H1 (cell line): Measurements from ENCODE around the gene LURAP1L. TPM values are rescaled to one million over a fixed set of nuclear protein-coding genes. Genes with fewer than 3 reads are reported as not detected.
A peak's percentile ranks its signal among the peaks of the same experiment; 100 is the strongest.

ENCODE experiments used
- CTCF ChIA-PET: fragments of 300-600 bp; sonication (Branson Sonifier 250); formaldehyde crosslinking; loops from one replicate; lab custom pipeline; 2021; ENCODE audit not compliant: partially characterized antibody; lab: Charles Lee
- POLR2A ChIA-PET: fragments of 300-600 bp; sonication (Branson Sonifier 250); formaldehyde crosslinking; loops from one replicate; lab custom pipeline; 2021; ENCODE audit warnings: inconsistent platforms; ENCODE audit not compliant: partially characterized antibody; lab: Charles Lee
- DNase-seq, 2 experiments: peaks; one replicate each; pipeline versions ENCODE4 v3.0.0 to v3.0.0-alpha.2; 2010 to 2022; ENCODE audit warnings: low spot score in 2 of 2, low read depth in 1 of 2, mixed read lengths in 1 of 2
- FAIRE-seq: peaks from 2 replicates; lab custom pipeline; 2011; peaks lifted over from hg19 to GRCh38; lab: Jason Lieb, UNC
- H2AFZ ChIP-seq: 2 replicates; pipeline ENCODE4 v1.8.1; 2012; ENCODE audit warnings: low read length, inconsistent platforms
- H2AK5ac ChIP-seq: 2 replicates; pipeline ENCODE4 v1.6.1; 2013; ENCODE audit warnings: low read depth, low read length
- H2BK120ac ChIP-seq: replicated peaks from 2 replicates; pipeline ENCODE3; 2013; ENCODE audit warnings: low read depth, low read length, inconsistent platforms
- H2BK12ac ChIP-seq: 2 replicates; pipeline ENCODE4 v1.6.1; 2013; ENCODE audit warnings: low read depth, low read length
- H2BK15ac ChIP-seq: 2 replicates; pipeline ENCODE4 v1.6.1; 2013; ENCODE audit warnings: low read length
- H2BK20ac ChIP-seq: 2 replicates; pipeline ENCODE4 v1.6.1; 2013; ENCODE audit warnings: low read length
- H2BK5ac ChIP-seq: 2 replicates; pipeline ENCODE4 v1.6.1; 2013; ENCODE audit warnings: low read depth, low read length
- H3K14ac ChIP-seq: 2 replicates; pipeline ENCODE4 v1.6.1; 2013; ENCODE audit warnings: inconsistent platforms; ENCODE audit not compliant: insufficient read length
- H3K18ac ChIP-seq: 2 replicates; pipeline ENCODE4 v1.6.1; 2013; ENCODE audit warnings: low read length; ENCODE audit errors: extremely low read depth
- H3K23ac ChIP-seq: 2 replicates; pipeline ENCODE4 v1.6.1; 2013; ENCODE audit warnings: inconsistent platforms; ENCODE audit not compliant: insufficient read length
- H3K23me2 ChIP-seq: 2 replicates; pipeline ENCODE4 v1.6.1; 2013; ENCODE audit warnings: low read depth, low read length
- H3K27ac ChIP-seq: 2 replicates; pipeline ENCODE4 v1.6.1; 2011; ENCODE audit warnings: low read depth, low read length, inconsistent platforms
- H3K27me3 ChIP-seq, 4 experiments: replicated peaks in 1 of 4; 1 replicate in 1 of 4; 2 replicates in 3 of 4; pipeline versions ENCODE4 v1.6.1 to v1.8.1; 2011 to 2013; ENCODE audit warnings: low read length in 3 of 4, mild to moderate bottlenecking in 3 of 4, inconsistent platforms in 2 of 4, mixed read lengths in 2 of 4, moderate library complexity in 1 of 4; ENCODE audit not compliant: control insufficient read depth in 3 of 4, insufficient read depth in 3 of 4; ENCODE audit errors: extremely low read depth in 1 of 4
- H3K36me3 ChIP-seq, 4 experiments: 2 replicates each; pipeline versions ENCODE4 v1.6.1 to v1.8.1; 2011 to 2013; ENCODE audit warnings: mild to moderate bottlenecking in 4 of 4, low read length in 3 of 4, moderate library complexity in 2 of 4, control low read depth in 1 of 4, inconsistent platforms in 1 of 4; ENCODE audit not compliant: insufficient read depth in 4 of 4, control insufficient read depth in 2 of 4
- H3K4ac ChIP-seq: replicated peaks from 2 replicates; pipeline ENCODE3; 2013; ENCODE audit warnings: low read length, low read depth, mixed read lengths, inconsistent platforms; ENCODE audit not compliant: insufficient read length
- H3K4me1 ChIP-seq, 4 experiments: replicated peaks in 1 of 4; 1 replicate in 1 of 4; 2 replicates in 3 of 4; pipeline versions ENCODE4 v1.6.1 to v1.8.1; 2011 to 2013; ENCODE audit warnings: low read length in 3 of 4, inconsistent platforms in 2 of 4, mixed read lengths in 1 of 4; ENCODE audit not compliant: insufficient read depth in 4 of 4, control insufficient read depth in 3 of 4
- H3K4me2 ChIP-seq, 2 experiments: 2 replicates each; pipeline versions ENCODE4 v1.6.1 to v1.8.1; 2011 to 2013; ENCODE audit warnings: low read depth in 2 of 2, low read length in 2 of 2, control low read depth in 1 of 2, inconsistent platforms in 1 of 2, mild to moderate bottlenecking in 1 of 2; ENCODE audit not compliant: insufficient read depth in 1 of 2
- H3K4me3 ChIP-seq, 4 experiments: fragments of 200-600, 300-600 bp in 1 of 4; sonication (generic), shearing (Covaris generic), sonication (Bioruptor Twin) in 1 of 4; 2 replicates each; pipeline versions ENCODE4 v1.5.1 to v1.8.1; 2011 to 2016; ENCODE audit warnings: low read length in 4 of 4, low read depth in 3 of 4, control low read depth in 2 of 4, inconsistent platforms in 2 of 4, mild to moderate bottlenecking in 2 of 4, mixed read lengths in 1 of 4, moderate library complexity in 1 of 4; ENCODE audit not compliant: insufficient read depth in 2 of 4; ENCODE audit errors: extremely low read depth in 1 of 4
- H3K56ac ChIP-seq: replicated peaks from 2 replicates; pipeline ENCODE3; 2013; ENCODE audit warnings: low read depth, mild to moderate bottlenecking, mixed read lengths, low read length, inconsistent platforms; ENCODE audit not compliant: insufficient read length
- H3K79me1 ChIP-seq: 2 replicates; pipeline ENCODE4 v1.6.1; 2013; ENCODE audit warnings: low read depth, low read length, control low read depth
- H3K79me2 ChIP-seq, 2 experiments: 2 replicates each; pipeline versions ENCODE4 v1.6.1 to v1.8.1; 2012 to 2013; ENCODE audit warnings: low read length in 2 of 2, mild to moderate bottlenecking in 2 of 2, inconsistent platforms in 1 of 2; ENCODE audit not compliant: insufficient read depth in 2 of 2, control insufficient read depth in 1 of 2
- H3K9ac ChIP-seq, 4 experiments: replicated peaks in 1 of 4; 1 replicate in 1 of 4; 2 replicates in 3 of 4; pipeline versions ENCODE4 v1.6.1 to v1.8.1; 2011 to 2013; ENCODE audit warnings: low read depth in 3 of 4, low read length in 3 of 4, control low read depth in 2 of 4, mild to moderate bottlenecking in 2 of 4, moderate library complexity in 2 of 4, inconsistent platforms in 1 of 4; ENCODE audit errors: extremely low read depth in 1 of 4
- H3K9me3 ChIP-seq, 2 experiments: 2 replicates each; pipeline versions ENCODE4 v1.6.1 to v1.8.1; 2012 to 2013; ENCODE audit warnings: mild to moderate bottlenecking in 2 of 2, moderate library complexity in 2 of 2, control low read depth in 1 of 2, inconsistent platforms in 1 of 2, low read depth in 1 of 2, low read length in 1 of 2, mixed read lengths in 1 of 2; ENCODE audit not compliant: insufficient read depth in 2 of 2
- H4K20me1 ChIP-seq, 2 experiments: replicated peaks in 1 of 2; 2 replicates each; pipeline versions ENCODE3 to v1.8.1; 2011 to 2013; ENCODE audit warnings: inconsistent platforms in 2 of 2, low read length in 2 of 2, mild to moderate bottlenecking in 1 of 2; ENCODE audit not compliant: insufficient read depth in 2 of 2, control insufficient read depth in 1 of 2
- H4K5ac ChIP-seq: 2 replicates; pipeline ENCODE4 v1.6.1; 2013; ENCODE audit warnings: low read length, low read depth, mixed read lengths, inconsistent platforms; ENCODE audit not compliant: insufficient read length
- H4K8ac ChIP-seq: 2 replicates; pipeline ENCODE4 v1.8.0; 2013; ENCODE audit warnings: mild to moderate bottlenecking, moderate library complexity, low read length, inconsistent platforms; ENCODE audit not compliant: insufficient read depth; ENCODE audit errors: extremely low read depth
- H4K91ac ChIP-seq: replicated peaks from 2 replicates; pipeline ENCODE3; 2013; ENCODE audit warnings: low read length, mixed read lengths, inconsistent platforms; ENCODE audit not compliant: insufficient read length
- ASH2L ChIP-seq: fragments of 200-600, 300-600 bp; sonication (generic); IDR thresholded peaks from one replicate; pipeline ENCODE4 v1.7.1; 2017; ENCODE audit warnings: low read length
- BRCA1 ChIP-seq: IDR thresholded peaks from 2 replicates; pipeline ENCODE4 v1.6.1; 2012; ENCODE audit warnings: low read depth, low read length, improper control_type of control experiment
- GABPA ChIP-seq: IDR thresholded peaks from 2 replicates; pipeline ENCODE4 v1.6.1; 2011; ENCODE audit warnings: mild to moderate bottlenecking, low read length, moderate library complexity, borderline replicate concordance; ENCODE audit not compliant: insufficient read depth
- GTF2F1 ChIP-seq: IDR thresholded peaks from 2 replicates; pipeline ENCODE4 v1.6.1; 2012; ENCODE audit warnings: low read depth, low read length, improper control_type of control experiment, borderline replicate concordance
- RAD21 ChIP-seq, 2 experiments: IDR thresholded peaks in 1 of 2; conservative IDR thresholded peaks in 1 of 2; 2 replicates each; pipeline ENCODE4 v1.6.1; 2011; ENCODE audit warnings: low read depth in 2 of 2, low read length in 2 of 2, improper control_type of control experiment in 1 of 2, inconsistent platforms in 1 of 2, mild to moderate bottlenecking in 1 of 2, moderate library complexity in 1 of 2
- SP4 ChIP-seq: IDR thresholded peaks from 2 replicates; pipeline ENCODE4 v1.6.1; 2012; ENCODE audit warnings: low read length, inconsistent platforms
- WGBS, 2 experiments: shearing (Covaris generic) in 1 of 2; methylation state at CpG; one replicate each; pipeline versions ENCODE4 v1.1.6 to v1.1.7; 2013 to 2015; ENCODE audit warnings: low lambda C conversion rate in 2 of 2, mixed read lengths in 2 of 2, inconsistent platforms in 1 of 2, low coverage in 1 of 2, missing lambda C conversion rate in 1 of 2; ENCODE audit not compliant: insufficient replicate concordance in 2 of 2, insufficient coverage in 1 of 2, insufficient read length in 1 of 2; ENCODE audit errors: extremely low coverage in 1 of 2, missing lambda C conversion rate in 1 of 2; 5-methylcytosine and 5-hydroxymethylcytosine counted together
- polyA plus RNA-seq, 7 experiments: library from polyadenylated mRNA; depleted of rRNA in 3 of 7; stranded (reverse) in 5 of 7; unstranded in 2 of 7; fragments of >200 nt in 5 of 7; fragments of 200-250 nt in 2 of 7; gene quantifications; 1 replicate in 5 of 7; 2 replicates in 1 of 7; 4 replicates in 1 of 7; pipeline versions ENCODE4 v1.2.1 to v1.2.3, GENCODE V29; 2011 to 2013; ENCODE audit warnings: missing spikeins in 2 of 7, mixed read lengths in 2 of 7
- total RNA-seq: library from RNA; stranded (reverse); fragmentation: NEBNext Ultra II Directional; extraction: Animal tissue kit (Norgen Biotek cat#: 25700); gene quantifications from 2 replicates; pipeline ENCODE4 v1.2.1, GENCODE V29; 2021
- TF ChIP-seq, protein P1 (sequence below), 3 experiments: IDR thresholded peaks; 1 replicate in 2 of 3; 2 replicates in 1 of 3; pipeline versions ENCODE4 v1.5.1 to v1.6.1; 2011; ENCODE audit warnings: low read length in 3 of 3, mild to moderate bottlenecking in 3 of 3, inconsistent platforms in 2 of 3, low read depth in 1 of 3, moderate library complexity in 1 of 3; ENCODE audit not compliant: insufficient read depth in 1 of 3; ENCODE audit errors: control extremely low read depth in 1 of 3

Gene LURAP1L
- total and polyA plus RNA-seq, 2 of the 8 experiments (the other 6 are each of a cell fraction or from before 2014, with no cell fraction given) = 0.63 to 1.2 TPM

DNA sequence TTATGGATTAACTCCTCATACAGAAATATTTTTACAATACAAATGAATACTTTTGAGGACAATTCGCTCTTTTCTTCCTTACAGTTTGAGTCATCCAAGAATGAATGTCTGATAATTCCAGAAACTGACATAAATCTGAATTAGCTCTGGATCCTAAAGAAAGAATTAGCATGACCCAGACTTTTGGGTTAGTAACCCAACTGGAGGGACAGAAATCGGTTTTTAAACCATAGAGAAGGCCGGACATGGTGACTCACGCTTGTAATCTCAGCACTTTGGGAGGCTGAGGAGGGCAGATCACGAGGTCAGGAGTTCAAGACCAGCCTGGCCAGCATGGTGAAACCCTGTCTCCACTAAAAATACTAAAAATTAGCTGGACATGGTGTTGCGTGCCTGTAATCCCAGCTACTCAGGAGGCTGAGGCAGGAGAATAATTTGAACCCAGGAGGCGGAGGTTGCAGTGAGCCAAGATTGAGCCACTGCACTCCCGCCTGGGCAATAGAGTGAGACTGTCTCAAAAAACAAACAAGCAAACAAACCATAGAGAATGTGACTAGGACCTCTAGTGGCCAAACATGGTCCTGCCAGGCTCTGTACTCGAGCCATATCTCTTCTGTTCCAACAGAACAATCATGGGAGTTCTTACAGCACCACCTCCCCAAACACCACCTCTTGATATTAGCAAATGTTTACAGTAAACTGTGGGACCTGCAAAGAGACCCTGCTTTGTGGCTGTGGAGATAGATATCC lies 44.8 kb downstream of the LURAP1L start:
- Histone ChIP-seq H3K79me1 (no peaks in the 10 kb centered on the region), H4K8ac (no peak overlapping the region), H3K9me3 (no peaks in the 10 kb centered on the region), H2AK5ac (no peak overlapping the region), H3K23ac (no peak overlapping the region), H3K27me3 (no peaks in the 10 kb centered on the region), H3K4me3 (no peak overlapping the region), H3K23me2 (no peaks in the 10 kb centered on the region), H4K91ac (no peak overlapping the region), H3K4ac (no peak overlapping the region), H2BK12ac (no peak overlapping the region), H4K5ac (no peak overlapping the region), H3K9ac (no peak overlapping the region), H3K4me1 (no peaks in the 10 kb centered on the region; a peak in 1 of 7 replicates), H3K4me2 (no peak overlapping the region), H3K18ac (no peak overlapping the region), H2BK120ac (no peak overlapping the region), H3K79me2 (no peaks in the 10 kb centered on the region), H3K36me3 (no peaks in the 10 kb centered on the region), H2BK20ac (no peak overlapping the region), H3K27ac (no peak overlapping the region), H3K14ac (no peak overlapping the region), H2AFZ (no peak overlapping the region), H2BK15ac (0 out of 2 replicates have a peak overlapping the region, but pooled peaks have one; percentile 14), H2BK5ac (no peak overlapping the region), H4K20me1 (no peaks in the 10 kb centered on the region), H3K56ac (no peak overlapping the region)
- TF ChIP-seq BRCA1 = no peak
- no peak for TF ChIP-seq SP4
- TF ChIP-seq ASH2L = no peak
- TF ChIP-seq RAD21 (IDR thresholded peaks at IDR 0.05 in 1 of 2, conservative IDR thresholded peaks at IDR 0.05 in 1 of 2; ENCODE audit: low read depth in 2 of 2, low read length in 2 of 2) = peak; percentile 48 to 55
- no peak for TF ChIP-seq GABPA
- no peak for TF ChIP-seq GTF2F1
- TF ChIP-seq, protein P1, sequence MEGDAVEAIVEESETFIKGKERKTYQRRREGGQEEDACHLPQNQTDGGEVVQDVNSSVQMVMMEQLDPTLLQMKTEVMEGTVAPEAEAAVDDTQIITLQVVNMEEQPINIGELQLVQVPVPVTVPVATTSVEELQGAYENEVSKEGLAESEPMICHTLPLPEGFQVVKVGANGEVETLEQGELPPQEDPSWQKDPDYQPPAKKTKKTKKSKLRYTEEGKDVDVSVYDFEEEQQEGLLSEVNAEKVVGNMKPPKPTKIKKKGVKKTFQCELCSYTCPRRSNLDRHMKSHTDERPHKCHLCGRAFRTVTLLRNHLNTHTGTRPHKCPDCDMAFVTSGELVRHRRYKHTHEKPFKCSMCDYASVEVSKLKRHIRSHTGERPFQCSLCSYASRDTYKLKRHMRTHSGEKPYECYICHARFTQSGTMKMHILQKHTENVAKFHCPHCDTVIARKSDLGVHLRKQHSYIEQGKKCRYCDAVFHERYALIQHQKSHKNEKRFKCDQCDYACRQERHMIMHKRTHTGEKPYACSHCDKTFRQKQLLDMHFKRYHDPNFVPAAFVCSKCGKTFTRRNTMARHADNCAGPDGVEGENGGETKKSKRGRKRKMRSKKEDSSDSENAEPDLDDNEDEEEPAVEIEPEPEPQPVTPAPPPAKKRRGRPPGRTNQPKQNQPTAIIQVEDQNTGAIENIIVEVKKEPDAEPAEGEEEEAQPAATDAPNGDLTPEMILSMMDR (IDR thresholded peaks at IDR 0.05; ENCODE audit: control extremely low read depth in 1 of 3, insufficient read depth in 1 of 3, low read depth in 1 of 3, low read length in 3 of 3) = peak in 2 of 3 experiments; percentile 50 to 79; a peak in 2 of 4 replicates
- ChIA-PET CTCF (interaction anchor here (0.6 to 3.3 kb wide), 33 partner anchors 8 to 362 kb away, joined by 3 to 23 read pairs (median 3); no protein-coding TSS in a partner anchor), POLR2A (no interaction called here)
- FAIRE-seq (no peak), DNase-seq (peak; percentile 3 to 55)
- 87% methylated on average over 9 of the region's 9 CpGs; no CpG with 5 or more reads in 1 of the 2 experiments for WGBS, 2 experiments
